ENCODE measurements around the gene RADX. TPM values are rescaled to one million over a fixed set of nuclear protein-coding genes. Genes with fewer than 3 reads are reported as not detected.

Gene RADX
- total RNA-seq, 2 experiments from 2014 or later: 30.8 to 35.7 TPM

DNA sequence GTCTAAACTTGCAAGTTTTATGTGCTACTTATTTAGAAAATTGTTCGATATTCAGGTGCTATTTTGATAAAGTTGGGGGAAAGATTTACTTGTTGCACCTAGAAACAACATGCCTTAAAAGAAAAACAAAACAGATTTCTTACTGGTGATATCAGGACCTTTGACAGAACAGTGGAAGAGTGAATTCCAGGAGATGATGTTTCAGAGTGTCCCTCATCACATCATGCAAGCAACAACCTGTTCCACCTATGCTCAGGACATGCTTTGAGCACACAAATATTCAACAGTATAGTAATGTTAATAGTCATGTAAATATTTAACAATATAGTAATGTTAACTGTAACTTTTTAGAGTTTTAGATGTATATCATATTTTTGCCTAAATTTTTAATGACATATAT lies 90.9 kb downstream of the RADX start:
- no peaks in the 10 kb centered on the region for H3K9me3 ChIP-seq (ENCODE audit: low read length)
- intact Hi-C loops (cut with micrococcal nuclease; ENCODE audit: unreplicated experiment): no loop called here
- no peak for DNase-seq (ENCODE audit: low spot score)
- H3K4me1 ChIP-seq (ENCODE audit: insufficient read depth, low read length, poor library complexity, severe bottlenecking): no peaks in the 10 kb centered on the region
- TF ChIP-seq, protein P1, sequence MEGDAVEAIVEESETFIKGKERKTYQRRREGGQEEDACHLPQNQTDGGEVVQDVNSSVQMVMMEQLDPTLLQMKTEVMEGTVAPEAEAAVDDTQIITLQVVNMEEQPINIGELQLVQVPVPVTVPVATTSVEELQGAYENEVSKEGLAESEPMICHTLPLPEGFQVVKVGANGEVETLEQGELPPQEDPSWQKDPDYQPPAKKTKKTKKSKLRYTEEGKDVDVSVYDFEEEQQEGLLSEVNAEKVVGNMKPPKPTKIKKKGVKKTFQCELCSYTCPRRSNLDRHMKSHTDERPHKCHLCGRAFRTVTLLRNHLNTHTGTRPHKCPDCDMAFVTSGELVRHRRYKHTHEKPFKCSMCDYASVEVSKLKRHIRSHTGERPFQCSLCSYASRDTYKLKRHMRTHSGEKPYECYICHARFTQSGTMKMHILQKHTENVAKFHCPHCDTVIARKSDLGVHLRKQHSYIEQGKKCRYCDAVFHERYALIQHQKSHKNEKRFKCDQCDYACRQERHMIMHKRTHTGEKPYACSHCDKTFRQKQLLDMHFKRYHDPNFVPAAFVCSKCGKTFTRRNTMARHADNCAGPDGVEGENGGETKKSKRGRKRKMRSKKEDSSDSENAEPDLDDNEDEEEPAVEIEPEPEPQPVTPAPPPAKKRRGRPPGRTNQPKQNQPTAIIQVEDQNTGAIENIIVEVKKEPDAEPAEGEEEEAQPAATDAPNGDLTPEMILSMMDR (conservative IDR thresholded peaks at IDR 0.05; ENCODE audit: low read length): no peak
- no peak for TF ChIP-seq EZH2phosphoT487 (IDR thresholded peaks at IDR 0.05; ENCODE audit: borderline replicate concordance, low read depth, low read length)
- H3K4me2 ChIP-seq (ENCODE audit: low read length): no peak overlapping the region
- no peak overlapping the region for H3K4me3 ChIP-seq (ENCODE audit: low read depth, low read length, poor library complexity, severe bottlenecking)
- no peaks in the 10 kb centered on the region for H3K79me2 ChIP-seq (ENCODE audit: insufficient read depth, low read depth, low read length)
- H3K9me2 ChIP-seq (ENCODE audit: insufficient read depth, low read length): no peaks in the 10 kb centered on the region
- H4K20me1 ChIP-seq (ENCODE audit: insufficient read depth, low read length): no peaks in the 10 kb centered on the region
- H2AFZ ChIP-seq (ENCODE audit: low read length): no peak overlapping the region
- H3K36me3 ChIP-seq (ENCODE audit: insufficient read depth, low read length): no peaks in the 10 kb centered on the region
- no peak overlapping the region for H3K27ac ChIP-seq (ENCODE audit: low read depth, low read length, poor library complexity, severe bottlenecking)
- ChIA-PET POLR2A (no interaction called here), CTCF (ENCODE audit: unreplicated experiment) (no interaction called here)
- BruUV-seq (replicated peaks): no TSS peak

- TF ChIP-seq, protein P1 (conservative IDR thresholded peaks at IDR 0.05; ENCODE audit: low read length): no peak
- TF ChIP-seq EZH2phosphoT487 (IDR thresholded peaks at IDR 0.05; ENCODE audit: borderline replicate concordance, low read depth, low read length): no peak
- no peaks in the 10 kb centered on the region for H3K36me3 ChIP-seq (ENCODE audit: insufficient read depth, low read length)
- H3K9me3 ChIP-seq (ENCODE audit: low read length): no peaks in the 10 kb centered on the region
- H3K4me1 ChIP-seq (ENCODE audit: insufficient read depth, low read length, poor library complexity, severe bottlenecking): no peaks in the 10 kb centered on the region
- H3K27ac ChIP-seq (ENCODE audit: low read depth, low read length, poor library complexity, severe bottlenecking): no peak overlapping the region
- intact Hi-C loops (cut with micrococcal nuclease; ENCODE audit: unreplicated experiment): no loop called here
- no peak overlapping the region for H3K4me2 ChIP-seq (ENCODE audit: low read length)
- no peaks in the 10 kb centered on the region for H3K79me2 ChIP-seq (ENCODE audit: insufficient read depth, low read depth, low read length)
- no TSS peak for BruUV-seq (replicated peaks)
- no peak overlapping the region for H3K4me3 ChIP-seq (ENCODE audit: low read depth, low read length, poor library complexity, severe bottlenecking)
- H4K20me1 ChIP-seq (ENCODE audit: insufficient read depth, low read length): no peaks in the 10 kb centered on the region
- DNase-seq (ENCODE audit: low spot score): no peak
- CTCF ChIA-PET (ENCODE audit: unreplicated experiment): no interaction called here
- POLR2A ChIA-PET: no interaction called here
- no peak overlapping the region for H2AFZ ChIP-seq (ENCODE audit: low read length)
- no peaks in the 10 kb centered on the region for H3K9me2 ChIP-seq (ENCODE audit: insufficient read depth, low read length)
Observed at GRCh38 chrX:106706466-106706865, 94.7 kb downstream of the RADX start.

- intact Hi-C loops (cut with micrococcal nuclease; ENCODE audit: unreplicated experiment): no loop called here
- Histone ChIP-seq H3K4me3 (ENCODE audit: low read depth, low read length, poor library complexity, severe bottlenecking) (no peak overlapping the region), H3K36me3 (ENCODE audit: insufficient read depth, low read length) (no peaks in the 10 kb centered on the region), H3K79me2 (ENCODE audit: insufficient read depth, low read depth, low read length) (no peaks in the 10 kb centered on the region), H4K20me1 (ENCODE audit: insufficient read depth, low read length) (no peaks in the 10 kb centered on the region), H3K27ac (ENCODE audit: low read depth, low read length, poor library complexity, severe bottlenecking) (no peak overlapping the region), H3K4me2 (ENCODE audit: low read length) (no peak overlapping the region), H3K9me2 (ENCODE audit: insufficient read depth, low read length) (no peaks in the 10 kb centered on the region), H2AFZ (ENCODE audit: low read length) (no peak overlapping the region), H3K4me1 (ENCODE audit: insufficient read depth, low read length, poor library complexity, severe bottlenecking) (no peaks in the 10 kb centered on the region), H3K9me3 (ENCODE audit: low read length) (no peaks in the 10 kb centered on the region)
- TF ChIP-seq, protein P1 (conservative IDR thresholded peaks at IDR 0.05; ENCODE audit: low read length): no peak
- TF ChIP-seq EZH2phosphoT487 (IDR thresholded peaks at IDR 0.05; ENCODE audit: borderline replicate concordance, low read depth, low read length): no peak
- ChIA-PET POLR2A (no interaction called here), CTCF (ENCODE audit: unreplicated experiment) (no interaction called here)
- no peak for DNase-seq (ENCODE audit: low spot score)
- BruUV-seq (replicated peaks): no TSS peak
Observed at GRCh38 chrX:106707771-106708454, 96.1 kb downstream of the RADX start.

Measured in OCI-LY7 (cell line).